Hepatocyte (in vitro differentiated cells): ENCODE results near the gene ZDHHC4.

Experiments
- EZH2phosphoT487 ChIP-seq: fragments of 200-600 bp; sonication (generic); IDR thresholded peaks from one replicate; pipeline ENCODE4 v1.6.1; 2018; ENCODE audit warnings: antibody characterized with exemption, mild to moderate bottlenecking, low read depth, moderate library complexity; ENCODE audit not compliant: unreplicated experiment, severe bottlenecking
- TF ChIP-seq, protein P1 (sequence below): fragments of 200-600 bp; sonication (generic); IDR thresholded peaks from 2 replicates; pipeline ENCODE4 v1.5.1; 2016; ENCODE audit warnings: antibody characterized with exemption, mild to moderate bottlenecking; ENCODE audit not compliant: poor library complexity

DNA sequence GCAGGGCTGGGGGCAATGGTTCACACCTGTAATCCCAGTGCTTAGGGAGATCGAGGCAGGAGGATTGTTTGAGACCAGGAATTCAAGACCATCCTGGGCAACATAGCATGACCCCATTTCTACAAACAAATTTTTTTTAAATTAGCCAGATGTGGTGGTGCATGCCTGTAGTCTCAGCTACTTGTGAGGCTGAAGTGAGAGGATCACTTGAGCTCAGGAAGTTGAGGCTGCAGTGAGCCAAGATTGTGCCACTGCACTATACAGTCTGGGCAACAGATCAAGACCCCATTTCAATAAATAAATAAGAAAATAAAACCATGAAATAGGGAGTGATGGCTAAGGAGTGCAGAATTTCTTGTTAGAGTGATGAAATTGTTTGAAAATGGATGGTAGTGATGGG, 34.9 kb upstream of the ZDHHC4 start:
- TF ChIP-seq, protein P1, sequence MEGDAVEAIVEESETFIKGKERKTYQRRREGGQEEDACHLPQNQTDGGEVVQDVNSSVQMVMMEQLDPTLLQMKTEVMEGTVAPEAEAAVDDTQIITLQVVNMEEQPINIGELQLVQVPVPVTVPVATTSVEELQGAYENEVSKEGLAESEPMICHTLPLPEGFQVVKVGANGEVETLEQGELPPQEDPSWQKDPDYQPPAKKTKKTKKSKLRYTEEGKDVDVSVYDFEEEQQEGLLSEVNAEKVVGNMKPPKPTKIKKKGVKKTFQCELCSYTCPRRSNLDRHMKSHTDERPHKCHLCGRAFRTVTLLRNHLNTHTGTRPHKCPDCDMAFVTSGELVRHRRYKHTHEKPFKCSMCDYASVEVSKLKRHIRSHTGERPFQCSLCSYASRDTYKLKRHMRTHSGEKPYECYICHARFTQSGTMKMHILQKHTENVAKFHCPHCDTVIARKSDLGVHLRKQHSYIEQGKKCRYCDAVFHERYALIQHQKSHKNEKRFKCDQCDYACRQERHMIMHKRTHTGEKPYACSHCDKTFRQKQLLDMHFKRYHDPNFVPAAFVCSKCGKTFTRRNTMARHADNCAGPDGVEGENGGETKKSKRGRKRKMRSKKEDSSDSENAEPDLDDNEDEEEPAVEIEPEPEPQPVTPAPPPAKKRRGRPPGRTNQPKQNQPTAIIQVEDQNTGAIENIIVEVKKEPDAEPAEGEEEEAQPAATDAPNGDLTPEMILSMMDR = no peak
- no peak for TF ChIP-seq EZH2phosphoT487
